ENCODE results near the gene CA5B. TPM values are rescaled to one million over a fixed set of nuclear protein-coding genes. Genes with fewer than 3 reads are reported as not detected.

CA5B gene
- polyA plus RNA-seq, 1 donor from 2014 or later: 10.3 TPM

- TF ChIP-seq EZH2 (IDR thresholded peaks at IDR 0.05; ENCODE audit: borderline replicate concordance, insufficient read depth, low read length, poor library complexity, severe bottlenecking): no peak
- no peak for TF ChIP-seq RAD21 (conservative IDR thresholded peaks at IDR 0.05)
- TF ChIP-seq SMC3 (conservative IDR thresholded peaks at IDR 0.05; ENCODE audit: poor library complexity): no peak
- TF ChIP-seq, protein P1, sequence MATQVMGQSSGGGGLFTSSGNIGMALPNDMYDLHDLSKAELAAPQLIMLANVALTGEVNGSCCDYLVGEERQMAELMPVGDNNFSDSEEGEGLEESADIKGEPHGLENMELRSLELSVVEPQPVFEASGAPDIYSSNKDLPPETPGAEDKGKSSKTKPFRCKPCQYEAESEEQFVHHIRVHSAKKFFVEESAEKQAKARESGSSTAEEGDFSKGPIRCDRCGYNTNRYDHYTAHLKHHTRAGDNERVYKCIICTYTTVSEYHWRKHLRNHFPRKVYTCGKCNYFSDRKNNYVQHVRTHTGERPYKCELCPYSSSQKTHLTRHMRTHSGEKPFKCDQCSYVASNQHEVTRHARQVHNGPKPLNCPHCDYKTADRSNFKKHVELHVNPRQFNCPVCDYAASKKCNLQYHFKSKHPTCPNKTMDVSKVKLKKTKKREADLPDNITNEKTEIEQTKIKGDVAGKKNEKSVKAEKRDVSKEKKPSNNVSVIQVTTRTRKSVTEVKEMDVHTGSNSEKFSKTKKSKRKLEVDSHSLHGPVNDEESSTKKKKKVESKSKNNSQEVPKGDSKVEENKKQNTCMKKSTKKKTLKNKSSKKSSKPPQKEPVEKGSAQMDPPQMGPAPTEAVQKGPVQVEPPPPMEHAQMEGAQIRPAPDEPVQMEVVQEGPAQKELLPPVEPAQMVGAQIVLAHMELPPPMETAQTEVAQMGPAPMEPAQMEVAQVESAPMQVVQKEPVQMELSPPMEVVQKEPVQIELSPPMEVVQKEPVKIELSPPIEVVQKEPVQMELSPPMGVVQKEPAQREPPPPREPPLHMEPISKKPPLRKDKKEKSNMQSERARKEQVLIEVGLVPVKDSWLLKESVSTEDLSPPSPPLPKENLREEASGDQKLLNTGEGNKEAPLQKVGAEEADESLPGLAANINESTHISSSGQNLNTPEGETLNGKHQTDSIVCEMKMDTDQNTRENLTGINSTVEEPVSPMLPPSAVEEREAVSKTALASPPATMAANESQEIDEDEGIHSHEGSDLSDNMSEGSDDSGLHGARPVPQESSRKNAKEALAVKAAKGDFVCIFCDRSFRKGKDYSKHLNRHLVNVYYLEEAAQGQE (IDR thresholded peaks at IDR 0.05; ENCODE audit: borderline replicate concordance): no peak
- no peak for TF ChIP-seq TAF1 (IDR thresholded peaks at IDR 0.05; ENCODE audit: low read depth)
- TF ChIP-seq EP300 (conservative IDR thresholded peaks at IDR 0.05; ENCODE audit: poor library complexity, severe bottlenecking): no peak
- no peak for TF ChIP-seq POLR2AphosphoS5 (IDR thresholded peaks at IDR 0.05)
- no peak for TF ChIP-seq MXI1 (conservative IDR thresholded peaks at IDR 0.05; ENCODE audit: poor library complexity, severe bottlenecking)
- Histone ChIP-seq H3F3A (ENCODE audit: insufficient read depth, low read length, poor library complexity, severe bottlenecking) (no peaks in the 10 kb centered on the region), H3K36me3 (ENCODE audit: insufficient read depth, low read length) (no peaks in the 10 kb centered on the region), H3K79me2 (replicated peaks; ENCODE audit: insufficient read depth, low read length) (no peaks in the 10 kb centered on the region), H3K9ac (ENCODE audit: low read length) (no peak overlapping the region), H3K9me2 (ENCODE audit: insufficient read depth, low read length) (no peaks in the 10 kb centered on the region), H3K27ac (ENCODE audit: low read length) (no peak overlapping the region), H2AFZ (ENCODE audit: low read depth, low read length) (no peak overlapping the region), H3K9me3 (ENCODE audit: low read length) (no peaks in the 10 kb centered on the region), H3K4me2 (ENCODE audit: low read length) (no peak overlapping the region), H3K27me3 (ENCODE audit: insufficient read depth, low read depth, low read length) (no peaks in the 10 kb centered on the region), H3K4me3 (ENCODE audit: low read length) (no peak overlapping the region), H4K20me1 (ENCODE audit: insufficient read depth) (no peaks in the 10 kb centered on the region)
These were observed 70.2 kb downstream of the CA5B start for GRCh38 chrX:15808254-15808653.

DNA sequence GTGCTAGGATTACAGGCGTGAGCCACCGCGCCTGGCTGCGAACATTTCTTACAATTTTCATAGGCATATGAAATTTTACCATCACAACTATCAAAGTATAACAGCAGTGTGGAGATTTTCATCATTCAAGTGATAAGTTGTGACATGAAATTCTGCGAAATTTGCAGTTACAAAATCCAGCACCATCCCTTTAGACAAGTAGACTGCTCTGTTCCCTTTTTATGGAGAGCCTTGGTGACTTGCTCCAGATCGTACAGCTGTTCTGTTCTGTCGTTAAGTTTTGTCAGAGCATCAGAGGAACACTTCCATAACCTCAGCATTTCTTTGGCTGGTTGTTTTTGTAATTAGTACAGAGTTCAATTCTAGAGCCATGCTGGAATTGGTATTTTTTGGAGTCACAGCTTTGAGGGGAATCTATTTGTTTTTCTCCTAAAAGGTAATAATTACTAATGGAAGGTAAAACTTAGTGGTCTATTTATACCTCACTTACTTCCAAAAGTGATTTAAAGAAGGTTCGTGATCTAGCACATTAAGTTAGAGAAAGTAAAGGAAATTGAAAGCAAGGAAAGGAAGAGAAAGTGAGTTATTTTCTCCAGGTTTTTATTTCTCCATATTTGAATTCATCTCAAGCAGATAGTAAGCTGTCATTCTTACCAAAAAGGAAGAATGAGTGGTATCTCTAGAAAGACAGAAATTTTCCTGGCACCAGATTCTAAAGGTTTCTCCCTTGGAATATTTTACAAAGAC is 74.3 kb downstream of the CA5B start:
- TF ChIP-seq MXI1 (conservative IDR thresholded peaks at IDR 0.05; ENCODE audit: poor library complexity, severe bottlenecking): no peak
- no peak for TF ChIP-seq EZH2 (IDR thresholded peaks at IDR 0.05; ENCODE audit: borderline replicate concordance, insufficient read depth, low read length, poor library complexity, severe bottlenecking)
- TF ChIP-seq RAD21 (conservative IDR thresholded peaks at IDR 0.05): no peak
- TF ChIP-seq SMC3 (conservative IDR thresholded peaks at IDR 0.05; ENCODE audit: poor library complexity): no peak
- TF ChIP-seq, protein P2, sequence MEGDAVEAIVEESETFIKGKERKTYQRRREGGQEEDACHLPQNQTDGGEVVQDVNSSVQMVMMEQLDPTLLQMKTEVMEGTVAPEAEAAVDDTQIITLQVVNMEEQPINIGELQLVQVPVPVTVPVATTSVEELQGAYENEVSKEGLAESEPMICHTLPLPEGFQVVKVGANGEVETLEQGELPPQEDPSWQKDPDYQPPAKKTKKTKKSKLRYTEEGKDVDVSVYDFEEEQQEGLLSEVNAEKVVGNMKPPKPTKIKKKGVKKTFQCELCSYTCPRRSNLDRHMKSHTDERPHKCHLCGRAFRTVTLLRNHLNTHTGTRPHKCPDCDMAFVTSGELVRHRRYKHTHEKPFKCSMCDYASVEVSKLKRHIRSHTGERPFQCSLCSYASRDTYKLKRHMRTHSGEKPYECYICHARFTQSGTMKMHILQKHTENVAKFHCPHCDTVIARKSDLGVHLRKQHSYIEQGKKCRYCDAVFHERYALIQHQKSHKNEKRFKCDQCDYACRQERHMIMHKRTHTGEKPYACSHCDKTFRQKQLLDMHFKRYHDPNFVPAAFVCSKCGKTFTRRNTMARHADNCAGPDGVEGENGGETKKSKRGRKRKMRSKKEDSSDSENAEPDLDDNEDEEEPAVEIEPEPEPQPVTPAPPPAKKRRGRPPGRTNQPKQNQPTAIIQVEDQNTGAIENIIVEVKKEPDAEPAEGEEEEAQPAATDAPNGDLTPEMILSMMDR (IDR thresholded peaks at IDR 0.05; ENCODE audit: poor library complexity, severe bottlenecking): no peak
- TF ChIP-seq POLR2AphosphoS5 (IDR thresholded peaks at IDR 0.05): no peak
- TF ChIP-seq, protein P1 (IDR thresholded peaks at IDR 0.05; ENCODE audit: borderline replicate concordance): no peak
- TF ChIP-seq TAF1 (IDR thresholded peaks at IDR 0.05; ENCODE audit: low read depth): no peak
- no peak for TF ChIP-seq EP300 (conservative IDR thresholded peaks at IDR 0.05; ENCODE audit: poor library complexity, severe bottlenecking)
- Histone ChIP-seq H3K9me2 (ENCODE audit: insufficient read depth, low read length) (no peaks in the 10 kb centered on the region), H3K4me3 (ENCODE audit: low read length) (no peak overlapping the region)

More for the DNA sequence above, 74.3 kb downstream of the CA5B start:
- Histone ChIP-seq H3K79me2 (replicated peaks; ENCODE audit: insufficient read depth, low read length) (no peaks in the 10 kb centered on the region), H3K36me3 (ENCODE audit: insufficient read depth, low read length) (no peaks in the 10 kb centered on the region), H3K4me2 (ENCODE audit: low read length) (no peak overlapping the region), H3K27ac (ENCODE audit: low read length) (no peak overlapping the region), H3F3A (ENCODE audit: insufficient read depth, low read length, poor library complexity, severe bottlenecking) (no peaks in the 10 kb centered on the region), H2AFZ (ENCODE audit: low read depth, low read length) (no peak overlapping the region), H3K27me3 (ENCODE audit: insufficient read depth, low read depth, low read length) (no peaks in the 10 kb centered on the region), H3K9ac (ENCODE audit: low read length) (no peak overlapping the region), H3K9me3 (ENCODE audit: low read length) (no peaks in the 10 kb centered on the region), H4K20me1 (ENCODE audit: insufficient read depth) (no peaks in the 10 kb centered on the region)
